ENCODE measurements around the gene CLIC1.
A peak's percentile ranks its signal among the peaks of the same experiment; 100 is the strongest.

Gene CLIC1

DNA sequence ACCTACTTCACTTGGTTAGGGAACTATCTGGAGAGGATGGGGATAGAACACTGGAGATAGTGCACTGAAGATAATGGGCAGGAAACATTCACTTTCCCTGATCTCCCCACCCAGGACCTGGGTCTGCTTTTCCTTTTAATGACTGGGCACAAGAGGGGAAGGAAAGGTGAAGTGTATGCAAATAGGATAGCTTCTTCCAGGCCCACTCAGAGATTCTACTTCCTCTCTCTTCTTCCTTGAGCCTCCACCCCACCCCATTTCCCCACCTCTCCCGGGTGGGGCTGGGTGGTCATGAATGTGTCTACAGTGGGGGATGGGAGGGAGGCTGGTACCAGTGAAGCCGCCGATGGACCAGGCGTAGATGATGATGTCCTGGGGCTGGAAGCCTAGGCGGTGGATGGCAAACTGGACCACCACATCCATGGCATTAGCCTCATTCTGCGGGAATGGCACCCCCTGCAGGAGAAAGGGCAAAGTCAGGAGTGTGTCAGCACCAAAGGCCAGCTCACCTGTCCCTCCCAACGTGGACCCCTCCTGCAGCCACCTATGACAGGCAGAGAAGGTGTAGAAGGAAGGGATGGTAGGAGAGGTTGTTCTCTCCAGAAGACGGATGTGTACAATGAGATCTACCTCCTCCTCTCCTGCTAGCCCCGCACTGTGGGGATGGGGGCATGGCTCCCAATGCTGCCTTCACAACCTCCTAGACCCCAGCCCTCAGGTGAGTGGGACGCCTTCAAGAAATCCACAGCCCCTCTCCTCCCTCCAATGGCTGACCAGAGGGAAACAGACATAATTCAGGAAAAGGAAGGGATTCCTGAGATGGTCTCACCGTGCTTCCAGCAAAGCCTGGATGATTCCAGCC, 46.9 kb downstream of the CLIC1 start:
- no peaks in the 10 kb centered on the region for H3K27me3 ChIP-seq (ENCODE audit: insufficient read depth, low read depth)
- H3K9ac ChIP-seq, result no peak overlapping the region
- TF ChIP-seq, protein P1, sequence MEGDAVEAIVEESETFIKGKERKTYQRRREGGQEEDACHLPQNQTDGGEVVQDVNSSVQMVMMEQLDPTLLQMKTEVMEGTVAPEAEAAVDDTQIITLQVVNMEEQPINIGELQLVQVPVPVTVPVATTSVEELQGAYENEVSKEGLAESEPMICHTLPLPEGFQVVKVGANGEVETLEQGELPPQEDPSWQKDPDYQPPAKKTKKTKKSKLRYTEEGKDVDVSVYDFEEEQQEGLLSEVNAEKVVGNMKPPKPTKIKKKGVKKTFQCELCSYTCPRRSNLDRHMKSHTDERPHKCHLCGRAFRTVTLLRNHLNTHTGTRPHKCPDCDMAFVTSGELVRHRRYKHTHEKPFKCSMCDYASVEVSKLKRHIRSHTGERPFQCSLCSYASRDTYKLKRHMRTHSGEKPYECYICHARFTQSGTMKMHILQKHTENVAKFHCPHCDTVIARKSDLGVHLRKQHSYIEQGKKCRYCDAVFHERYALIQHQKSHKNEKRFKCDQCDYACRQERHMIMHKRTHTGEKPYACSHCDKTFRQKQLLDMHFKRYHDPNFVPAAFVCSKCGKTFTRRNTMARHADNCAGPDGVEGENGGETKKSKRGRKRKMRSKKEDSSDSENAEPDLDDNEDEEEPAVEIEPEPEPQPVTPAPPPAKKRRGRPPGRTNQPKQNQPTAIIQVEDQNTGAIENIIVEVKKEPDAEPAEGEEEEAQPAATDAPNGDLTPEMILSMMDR (conservative IDR thresholded peaks at IDR 0.05; ENCODE audit: low read depth, low read length), result peak; percentile 61; the same call in 1 of the 2 replicates
- H3K79me2 ChIP-seq (ENCODE audit: insufficient read depth, low read depth), result no peaks in the 10 kb centered on the region
- H3K4me1 ChIP-seq (ENCODE audit: low read depth, poor library complexity, severe bottlenecking), result no peaks in the 10 kb centered on the region
- no peak overlapping the region for H3K4me3 ChIP-seq (IDR thresholded peaks at IDR 0.05; ENCODE audit: insufficient read depth, low read depth, low read length)
- no peak overlapping the region for H3K4me2 ChIP-seq
- H2AFZ ChIP-seq (ENCODE audit: low read depth), result no peak overlapping the region
- H3K36me3 ChIP-seq (ENCODE audit: insufficient read depth), result no peaks in the 10 kb centered on the region
- H3K27ac ChIP-seq, result no peak overlapping the region
- H4K20me1 ChIP-seq (ENCODE audit: insufficient read depth), result no peaks in the 10 kb centered on the region

DNA sequence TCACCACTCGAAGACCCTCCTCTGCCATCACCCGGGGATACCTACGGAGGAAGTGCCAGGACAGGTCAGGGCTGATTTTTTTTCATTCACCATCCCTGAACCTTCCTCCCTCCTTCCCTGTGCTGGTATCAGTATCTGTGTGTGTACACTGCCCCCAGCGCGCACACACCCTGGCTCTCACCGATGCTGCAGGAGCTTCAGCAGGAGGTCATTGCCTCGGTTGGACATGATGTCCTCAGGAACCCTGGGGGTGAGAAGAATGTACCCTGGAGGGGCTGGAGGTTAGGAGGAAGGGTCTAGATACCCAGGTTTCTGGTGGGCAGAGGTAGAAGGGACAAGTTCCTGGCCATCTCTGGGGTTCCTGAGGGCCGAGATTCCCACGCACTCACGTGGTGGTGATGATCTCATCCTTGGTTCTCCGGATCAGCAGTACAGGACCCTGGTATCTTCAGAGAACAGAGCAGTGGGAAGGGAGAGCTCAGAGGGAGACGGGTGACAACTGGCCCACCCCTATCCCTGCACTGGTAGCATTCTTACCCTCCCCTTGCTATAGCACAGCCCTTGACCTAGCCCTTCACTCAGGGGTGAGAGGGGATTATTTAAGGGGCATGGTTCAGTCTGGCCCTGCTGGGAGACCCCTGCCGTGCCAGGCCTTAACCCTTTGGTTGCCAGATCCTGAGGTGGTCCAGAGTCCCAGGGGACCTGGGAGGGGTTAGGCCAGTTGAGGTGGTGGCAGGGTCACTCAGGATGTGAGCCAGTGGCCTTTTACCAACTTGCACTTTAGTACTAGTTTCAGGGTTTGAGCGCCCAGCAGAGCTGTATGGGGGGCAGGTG, 48.3 kb downstream of the CLIC1 start:
- Histone ChIP-seq H3K9ac (no peak overlapping the region), H3K4me1 (ENCODE audit: low read depth, poor library complexity, severe bottlenecking) (no peaks in the 10 kb centered on the region), H3K36me3 (ENCODE audit: insufficient read depth) (no peaks in the 10 kb centered on the region), H3K4me2 (no peak overlapping the region), H4K20me1 (ENCODE audit: insufficient read depth) (no peaks in the 10 kb centered on the region), H2AFZ (ENCODE audit: low read depth) (no peak overlapping the region), H3K27ac (no peak overlapping the region), H3K27me3 (ENCODE audit: insufficient read depth, low read depth) (no peaks in the 10 kb centered on the region), H3K4me3 (IDR thresholded peaks at IDR 0.05; ENCODE audit: insufficient read depth, low read depth, low read length) (no peak overlapping the region), H3K79me2 (ENCODE audit: insufficient read depth, low read depth) (no peaks in the 10 kb centered on the region)
- TF ChIP-seq, protein P1 (conservative IDR thresholded peaks at IDR 0.05; ENCODE audit: low read depth, low read length), result no peak

DNA sequence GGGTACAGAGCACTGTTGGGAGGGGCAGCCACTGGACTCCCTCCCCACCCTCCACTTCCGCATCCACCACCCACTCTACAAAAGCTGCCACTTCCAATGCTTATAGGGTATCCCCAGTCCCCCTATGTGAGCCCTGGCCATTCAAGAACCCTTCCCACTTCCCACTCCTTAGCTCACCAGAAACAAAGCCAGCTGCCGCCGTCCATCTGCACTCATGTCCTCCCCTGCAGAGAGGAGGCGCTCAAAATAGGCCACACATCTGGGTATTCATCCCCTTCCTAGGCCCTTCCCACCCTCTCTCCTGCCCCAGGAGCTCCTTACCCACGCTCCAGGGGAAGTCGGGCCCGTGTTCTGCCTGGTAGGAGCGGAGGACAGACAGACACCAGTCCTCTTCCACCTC, 49.0 kb downstream of the CLIC1 start:
- H3K27me3 ChIP-seq (ENCODE audit: insufficient read depth, low read depth), result no peaks in the 10 kb centered on the region
- H3K4me1 ChIP-seq (ENCODE audit: low read depth, poor library complexity, severe bottlenecking), result no peaks in the 10 kb centered on the region
- no peak overlapping the region for H3K4me2 ChIP-seq
- H2AFZ ChIP-seq (ENCODE audit: low read depth), result no peak overlapping the region
- H3K79me2 ChIP-seq (ENCODE audit: insufficient read depth, low read depth), result no peaks in the 10 kb centered on the region
- no peak overlapping the region for H3K27ac ChIP-seq
- no peak overlapping the region for H3K9ac ChIP-seq
- no peaks in the 10 kb centered on the region for H4K20me1 ChIP-seq (ENCODE audit: insufficient read depth)
- H3K4me3 ChIP-seq (IDR thresholded peaks at IDR 0.05; ENCODE audit: insufficient read depth, low read depth, low read length), result no peak overlapping the region
- TF ChIP-seq, protein P1 (conservative IDR thresholded peaks at IDR 0.05; ENCODE audit: low read depth, low read length), result no peak
- no peaks in the 10 kb centered on the region for H3K36me3 ChIP-seq (ENCODE audit: insufficient read depth)

DNA sequence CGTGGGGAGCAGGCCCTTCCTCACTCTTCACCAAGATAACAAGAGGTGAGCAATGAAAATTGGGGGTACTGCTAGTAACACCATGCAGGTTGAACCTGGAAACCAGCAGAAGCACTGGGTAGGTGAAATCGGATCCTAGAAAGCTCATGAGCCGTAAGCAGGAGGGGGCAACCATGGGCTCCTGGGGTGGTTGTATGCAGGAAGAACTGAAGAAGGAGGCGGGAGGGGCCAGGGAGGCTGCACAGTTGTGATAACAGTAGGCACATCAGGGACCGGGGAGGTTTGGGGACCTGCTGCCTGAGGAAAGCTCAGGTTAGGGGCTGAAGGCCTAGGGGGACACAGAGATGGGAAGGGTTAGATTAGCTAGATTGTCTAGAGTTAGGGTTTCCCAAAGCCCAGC, 49.8 kb downstream of the CLIC1 start:
- no peak overlapping the region for H3K4me3 ChIP-seq (IDR thresholded peaks at IDR 0.05; ENCODE audit: insufficient read depth, low read depth, low read length)
- H2AFZ ChIP-seq (ENCODE audit: low read depth), result no peak overlapping the region
- H3K36me3 ChIP-seq (ENCODE audit: insufficient read depth), result no peaks in the 10 kb centered on the region

More for the DNA sequence above, 49.8 kb downstream of the CLIC1 start:
- Histone ChIP-seq H3K79me2 (ENCODE audit: insufficient read depth, low read depth) (no peaks in the 10 kb centered on the region), H4K20me1 (ENCODE audit: insufficient read depth) (no peaks in the 10 kb centered on the region), H3K9ac (no peak overlapping the region), H3K4me1 (ENCODE audit: low read depth, poor library complexity, severe bottlenecking) (peaks cover 1% of the 10 kb centered on the region), H3K4me2 (no peak overlapping the region), H3K27me3 (ENCODE audit: insufficient read depth, low read depth) (no peaks in the 10 kb centered on the region), H3K27ac (no peak overlapping the region)
- TF ChIP-seq, protein P1 (conservative IDR thresholded peaks at IDR 0.05; ENCODE audit: low read depth, low read length), result no peak
